Measurements from ENCODE around the gene RRH. TPM values are rescaled to one million over a fixed set of nuclear protein-coding genes. Genes with fewer than 3 reads are reported as not detected.
"Not testable (repeated sequence)": the region's sequence is repeated elsewhere in the genome, so short reads cannot be mapped to it uniquely, and the experiment has no call there.

Gene RRH
- total RNA-seq, 2 experiments from 2014 or later, result 0.21 TPM; not detected in 1

DNA sequence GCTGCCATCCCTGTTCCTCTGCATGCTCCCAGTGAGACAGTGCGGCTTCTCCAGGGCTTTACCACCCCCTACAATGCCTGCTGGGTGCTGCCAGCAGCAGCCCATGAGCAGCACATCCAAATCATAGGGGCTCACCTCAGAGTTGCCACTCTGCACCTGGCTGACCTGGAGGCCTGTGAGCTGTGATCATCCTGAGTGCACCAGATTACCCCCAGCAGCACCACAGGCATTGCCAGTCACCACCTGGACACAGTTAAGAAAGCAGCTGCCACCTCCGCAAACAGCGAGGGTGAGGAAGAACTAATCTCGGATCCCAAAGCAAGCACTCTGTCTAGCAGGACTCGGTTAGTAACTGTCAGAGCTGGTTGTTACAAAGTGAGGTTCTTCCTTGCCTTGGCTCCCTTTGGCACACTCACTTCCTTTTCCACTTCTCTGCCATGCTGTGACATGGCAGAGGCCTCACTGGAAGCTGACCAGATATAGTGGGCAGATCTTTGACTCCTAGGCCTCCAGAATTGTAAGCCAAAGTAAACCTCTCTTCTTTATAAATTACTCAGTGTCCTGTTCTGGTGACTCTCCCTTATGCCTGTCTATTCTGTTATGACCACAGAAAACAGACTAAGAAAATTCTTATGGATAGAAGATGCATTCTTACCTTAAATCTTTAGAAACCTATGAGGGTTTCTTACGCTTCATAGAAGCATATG is 45.3 kb downstream of the RRH start:
- Mint-ChIP-seq H3K4me1 (no peaks in the 10 kb centered on the region), H3K36me3 (ENCODE audit: low read depth) (no peaks in the 10 kb centered on the region), H3K27ac (no peak overlapping the region), H3K9me3 (ENCODE audit: low read depth) (no peaks in the 10 kb centered on the region), H3K4me3 (no peak overlapping the region), H3K27me3 (no peaks in the 10 kb centered on the region)
- intact Hi-C loops (cut with DNase I, micrococcal nuclease), result no loop called here
- ChIA-PET CTCF (interaction anchor here (1.6 kb wide), 1 partner anchor 9 kb away, joined by 5 read pairs; no protein-coding TSS in a partner anchor), POLR2A (no interaction called here)
- ATAC-seq (no peak), DNase-seq (no peak)

DNA sequence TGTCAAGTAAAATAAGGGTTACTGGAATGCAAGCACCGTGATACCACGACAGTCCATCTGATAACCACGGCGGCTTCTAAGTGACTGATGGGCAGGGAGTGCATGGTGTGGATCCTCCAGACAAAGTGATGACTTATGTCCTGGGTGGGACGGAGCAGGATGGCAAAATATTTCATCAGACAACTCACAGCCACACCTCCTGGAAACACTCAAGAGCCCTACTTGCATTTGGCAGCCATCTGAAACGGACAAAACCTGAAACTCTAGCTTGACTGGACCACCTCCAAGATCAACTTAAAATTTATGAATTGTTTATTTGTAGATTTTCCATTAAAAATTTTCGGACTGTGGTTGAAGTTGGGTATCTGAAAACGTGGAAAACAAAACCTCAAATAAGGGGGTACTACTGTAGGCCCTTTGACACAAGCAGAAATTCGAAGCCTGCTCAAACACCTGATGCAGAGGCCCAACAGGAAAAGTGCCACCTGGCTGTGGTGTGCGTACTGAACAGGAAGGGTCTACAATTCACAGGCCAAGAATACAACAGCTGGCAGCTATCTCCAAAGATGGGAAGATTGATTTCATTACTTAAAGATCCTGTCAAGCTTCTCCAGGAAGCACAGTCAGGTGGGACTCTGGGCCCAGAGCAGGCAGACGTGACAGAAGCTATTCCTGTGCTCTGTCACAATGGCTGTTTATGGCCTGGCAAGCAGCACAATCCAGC is 46.2 kb downstream of the RRH start:
- Mint-ChIP-seq H3K9me3 (ENCODE audit: low read depth) (no peaks in the 10 kb centered on the region), H3K4me1 (no peaks in the 10 kb centered on the region), H3K4me3 (no peak overlapping the region), H3K27me3 (no peaks in the 10 kb centered on the region), H3K36me3 (ENCODE audit: low read depth) (no peaks in the 10 kb centered on the region), H3K27ac (no peak overlapping the region)
- intact Hi-C loops (cut with DNase I, micrococcal nuclease), result no loop called here
- no peak for ATAC-seq
- POLR2A ChIA-PET, result no interaction called here
- CTCF ChIA-PET, result no interaction called here
- no peak for DNase-seq

GRCh38 chr4:109875106-109875505 is 47.3 kb downstream of the RRH start:
- no peaks in the 10 kb centered on the region for H3K4me1 Mint-ChIP-seq
- ChIA-PET CTCF (interaction anchor here (0.7 kb wide), 1 partner anchor 642 kb away, joined by 3 read pairs; no protein-coding TSS in a partner anchor), POLR2A (no interaction called here)
- no peaks in the 10 kb centered on the region for H3K36me3 Mint-ChIP-seq (ENCODE audit: low read depth)
- no peak overlapping the region for H3K27ac Mint-ChIP-seq
- H3K4me3 Mint-ChIP-seq, result no peak overlapping the region
- intact Hi-C loops (cut with DNase I, micrococcal nuclease), result no loop called here
- no peaks in the 10 kb centered on the region for H3K9me3 Mint-ChIP-seq (ENCODE audit: low read depth)
- ATAC-seq (no peak), DNase-seq (no peak)
- peaks cover 2% of the 10 kb centered on the region for H3K27me3 Mint-ChIP-seq

DNA sequence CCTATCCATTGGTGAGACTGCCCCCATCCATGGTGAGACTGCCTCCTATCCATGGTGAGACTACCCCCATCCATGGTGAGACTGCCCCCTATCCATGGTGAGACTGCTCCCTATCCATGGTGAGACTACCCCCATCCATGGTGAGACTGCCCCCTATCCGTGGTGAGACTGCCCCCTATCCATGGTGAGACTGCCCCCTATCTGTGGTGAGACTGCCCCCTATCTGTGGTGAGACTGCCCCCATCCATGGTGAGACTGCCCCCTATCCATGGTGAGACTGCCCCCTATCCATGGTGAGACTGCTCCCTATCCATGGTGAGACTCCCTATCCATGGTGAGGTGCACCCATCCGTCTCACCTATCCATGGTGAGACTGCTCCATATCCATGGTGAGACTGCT is 47.8 kb downstream of the RRH start:
- ATAC-seq; POLR2A ChIA-PET; H3K4me1 Mint-ChIP-seq; H3K36me3 Mint-ChIP-seq (ENCODE audit: low read depth); H3K27me3 Mint-ChIP-seq; intact Hi-C loops (cut with DNase I, micrococcal nuclease); H3K9me3 Mint-ChIP-seq (ENCODE audit: low read depth); H3K4me3 Mint-ChIP-seq; H3K27ac Mint-ChIP-seq; CTCF ChIA-PET; DNase-seq: not testable (repeated sequence)

DNA sequence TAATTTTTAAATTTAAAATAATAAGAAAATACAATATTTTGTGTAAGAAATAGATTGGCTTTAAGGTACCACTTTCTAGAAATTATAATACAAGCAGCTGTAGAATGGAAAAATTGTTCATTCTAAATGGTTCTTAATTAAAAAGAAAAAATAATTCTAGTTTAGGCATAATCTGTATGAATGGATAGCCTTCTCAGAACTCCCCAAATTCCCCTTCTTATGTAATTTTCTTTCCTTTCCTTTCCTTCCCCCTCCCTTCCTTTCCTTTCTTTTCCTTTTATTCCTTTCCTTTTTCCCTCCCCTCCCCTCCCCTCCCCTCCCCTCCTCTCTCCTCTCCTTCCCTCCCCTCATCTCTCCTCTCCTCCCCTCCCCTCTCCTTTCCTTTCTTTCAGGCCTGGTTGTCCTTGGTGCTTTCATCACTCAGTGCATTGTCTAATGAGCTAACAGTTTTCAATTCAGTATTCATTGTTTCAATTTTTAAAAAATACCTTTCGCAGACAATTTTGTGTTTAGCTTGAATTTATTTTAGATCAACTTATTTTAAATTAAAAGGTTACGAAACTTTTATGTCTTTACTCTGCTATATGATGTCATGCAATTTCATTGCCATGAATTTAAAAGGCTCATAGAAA is 49.0 kb downstream of the RRH start:
- Mint-ChIP-seq H3K36me3 (ENCODE audit: low read depth) (no peaks in the 10 kb centered on the region), H3K27ac (no peak overlapping the region), H3K4me3 (no peak overlapping the region), H3K4me1 (no peaks in the 10 kb centered on the region), H3K9me3 (ENCODE audit: low read depth) (no peaks in the 10 kb centered on the region), H3K27me3 (peaks cover 4% of the 10 kb centered on the region)
- intact Hi-C loops (cut with DNase I, micrococcal nuclease), result no loop called here
- CTCF ChIA-PET, result interaction anchor here (0.6 kb wide), 2 partner anchors 71 to 165 kb away, joined by 3 to 4 read pairs; no protein-coding TSS in a partner anchor
- ATAC-seq, result no peak
- POLR2A ChIA-PET, result no interaction called here
- DNase-seq, result no peak

DNA sequence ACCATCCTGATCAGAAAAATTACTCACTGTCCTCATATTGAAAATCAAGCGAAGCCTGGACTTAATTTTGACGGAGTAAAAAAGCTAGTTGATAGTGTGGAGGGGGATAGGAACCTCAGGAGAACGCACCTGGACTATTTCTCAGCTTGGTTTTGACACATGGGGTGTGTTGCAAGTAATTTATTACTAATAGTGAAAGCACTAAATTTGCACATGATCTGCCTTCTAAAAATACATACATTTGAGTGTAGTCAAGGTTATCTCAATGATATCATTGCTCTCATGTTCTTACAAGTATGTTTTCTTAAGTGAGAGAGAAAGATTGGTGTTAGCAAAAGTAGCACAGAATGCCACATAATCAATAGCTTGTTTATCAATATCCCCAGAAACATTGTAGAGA is 49.6 kb downstream of the RRH start:
- Mint-ChIP-seq H3K27me3 (peaks cover 4% of the 10 kb centered on the region), H3K27ac (no peak overlapping the region), H3K36me3 (ENCODE audit: low read depth) (no peaks in the 10 kb centered on the region), H3K9me3 (ENCODE audit: low read depth) (no peaks in the 10 kb centered on the region), H3K4me3 (no peak overlapping the region), H3K4me1 (no peaks in the 10 kb centered on the region)
- intact Hi-C loops (cut with DNase I, micrococcal nuclease), result no loop called here
- ATAC-seq, result no peak
- POLR2A ChIA-PET, result no interaction called here
- DNase-seq, result no peak
- CTCF ChIA-PET, result interaction anchor here (0.6 to 1.1 kb wide), 2 partner anchors 10 to 141 kb away, joined by 3 to 4 read pairs; no protein-coding TSS in a partner anchor

DNA sequence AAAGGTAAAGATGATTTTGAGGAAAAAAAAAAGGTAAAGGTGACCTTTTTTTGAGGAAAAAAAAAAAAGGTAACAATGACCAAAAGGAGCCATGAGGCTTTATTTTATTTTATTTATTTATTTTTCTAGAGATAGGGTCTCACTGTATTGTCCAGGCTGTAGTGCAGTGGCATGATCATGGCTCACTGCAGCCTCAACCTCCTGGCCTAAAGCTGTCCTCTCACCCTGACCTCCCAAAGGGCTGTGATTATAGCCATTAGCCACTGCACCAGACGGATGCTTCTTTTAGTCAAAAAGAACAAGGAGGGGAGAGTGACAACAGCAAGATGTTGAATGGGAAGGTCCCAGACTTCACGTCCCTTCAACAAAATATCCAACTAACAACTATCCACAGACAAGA is 50.6 kb downstream of the RRH start:
- Mint-ChIP-seq H3K4me1 (no peaks in the 10 kb centered on the region), H3K4me3 (no peak overlapping the region), H3K36me3 (ENCODE audit: low read depth) (no peaks in the 10 kb centered on the region), H3K27ac (no peak overlapping the region), H3K27me3 (peaks cover 4% of the 10 kb centered on the region), H3K9me3 (ENCODE audit: low read depth) (no peaks in the 10 kb centered on the region)
- ATAC-seq (no peak), DNase-seq (no peak)
- POLR2A ChIA-PET, result no interaction called here
- intact Hi-C loops (cut with DNase I, micrococcal nuclease), result no loop called here
- CTCF ChIA-PET, result interaction anchor here (1.1 kb wide), 1 partner anchor 11 kb away, joined by 4 read pairs; no protein-coding TSS in a partner anchor

GRCh38 chr4:109879081-109879480 is 51.3 kb downstream of the RRH start:
- no peak for DNase-seq
- H3K27me3 Mint-ChIP-seq, result peaks cover 4% of the 10 kb centered on the region
- POLR2A ChIA-PET, result no interaction called here
- no peak overlapping the region for H3K27ac Mint-ChIP-seq
- no peaks in the 10 kb centered on the region for H3K4me1 Mint-ChIP-seq
- H3K9me3 Mint-ChIP-seq (ENCODE audit: low read depth), result no peaks in the 10 kb centered on the region
- CTCF ChIA-PET, result interaction anchor here (1.0 kb wide), 1 partner anchor 99 kb away, joined by 3 read pairs; no protein-coding TSS in a partner anchor
- no peaks in the 10 kb centered on the region for H3K36me3 Mint-ChIP-seq (ENCODE audit: low read depth)
- intact Hi-C loops (cut with DNase I, micrococcal nuclease), result no loop called here
- no peak overlapping the region for H3K4me3 Mint-ChIP-seq
- ATAC-seq, result no peak

DNA sequence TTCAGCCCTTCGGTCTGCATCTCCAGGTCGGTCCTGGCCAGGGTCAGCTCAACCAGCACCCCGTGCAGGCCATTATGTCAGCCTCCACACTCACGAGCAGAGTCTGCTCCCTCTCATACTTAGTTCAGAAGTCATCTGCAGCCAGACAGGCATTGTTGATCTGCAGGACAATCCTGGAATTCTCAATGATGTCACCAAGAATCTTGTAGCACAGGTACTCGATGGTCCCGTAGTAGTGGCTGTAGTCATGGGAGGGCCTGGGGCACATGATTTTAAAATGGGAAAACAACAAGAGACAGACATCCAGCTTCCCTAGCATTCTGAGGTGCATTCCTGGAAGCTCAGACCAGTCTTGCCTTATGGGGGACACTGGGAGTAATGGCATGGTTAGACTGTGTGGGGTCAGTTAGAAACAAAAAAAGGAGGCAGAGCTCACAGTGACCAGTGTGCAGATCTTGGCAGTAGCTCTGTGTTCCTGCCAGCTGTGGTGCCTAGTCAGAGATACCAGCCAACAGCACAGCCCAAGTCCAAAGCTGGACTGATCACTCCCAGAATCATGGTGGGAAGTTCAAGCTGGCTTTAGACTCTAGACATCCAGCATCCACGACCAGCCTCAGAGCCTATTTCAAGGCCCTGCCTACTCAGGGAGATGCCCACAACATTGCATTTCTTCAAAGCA is 52.0 kb downstream of the RRH start:
- H3K4me1 Mint-ChIP-seq, result no peaks in the 10 kb centered on the region
- H3K4me3 Mint-ChIP-seq, result no peak overlapping the region
- no peak overlapping the region for H3K27ac Mint-ChIP-seq
- no peaks in the 10 kb centered on the region for H3K9me3 Mint-ChIP-seq (ENCODE audit: low read depth)
- intact Hi-C loops (cut with DNase I, micrococcal nuclease), result loop anchor here in 1 of 2 experiments (5.0 kb wide), 1 partner anchor 98 kb away; no protein-coding TSS in a partner anchor
- CTCF ChIA-PET, result interaction anchor here (1.0 kb wide), 1 partner anchor 98 kb away, joined by 3 read pairs; no protein-coding TSS in a partner anchor
- POLR2A ChIA-PET, result no interaction called here
- no peaks in the 10 kb centered on the region for H3K36me3 Mint-ChIP-seq (ENCODE audit: low read depth)
- peaks cover 4% of the 10 kb centered on the region for H3K27me3 Mint-ChIP-seq
- DNase-seq, result no peak
- ATAC-seq, result no peak

- ChIA-PET POLR2A (no interaction called here), CTCF (no interaction called here)
- ATAC-seq (no peak), DNase-seq (no peak)
- H3K4me1 Mint-ChIP-seq, result no peaks in the 10 kb centered on the region
- intact Hi-C loops (cut with DNase I, micrococcal nuclease), result no loop called here
- no peaks in the 10 kb centered on the region for H3K9me3 Mint-ChIP-seq (ENCODE audit: low read depth)
- no peak overlapping the region for H3K27ac Mint-ChIP-seq
- H3K27me3 Mint-ChIP-seq, result no peaks in the 10 kb centered on the region
- no peak overlapping the region for H3K4me3 Mint-ChIP-seq
- H3K36me3 Mint-ChIP-seq (ENCODE audit: low read depth), result no peaks in the 10 kb centered on the region
These were observed 58.5 kb downstream of the RRH start for GRCh38 chr4:109886303-109886702.

DNA sequence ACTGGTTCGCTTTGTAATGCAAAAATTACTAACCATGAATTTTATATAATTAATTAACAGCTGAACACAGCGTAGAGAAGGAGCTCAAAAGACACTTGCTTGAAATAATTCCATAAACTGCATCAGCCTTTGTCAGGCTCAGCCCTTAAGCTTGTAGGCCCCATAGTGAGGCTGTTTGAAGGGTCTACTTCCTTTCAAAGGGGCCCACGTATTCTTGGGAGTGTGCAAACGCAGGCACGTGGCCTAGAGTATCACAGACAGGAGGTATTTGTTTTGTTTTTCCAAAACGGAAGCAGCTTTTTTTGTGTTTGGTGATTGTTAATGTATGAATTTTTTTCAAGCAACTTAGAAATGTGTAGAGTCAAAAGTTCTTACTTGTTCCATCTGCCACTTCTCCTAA is 59.3 kb downstream of the RRH start:
- H3K9me3 Mint-ChIP-seq (ENCODE audit: low read depth), result no peaks in the 10 kb centered on the region
- intact Hi-C loops (cut with DNase I, micrococcal nuclease), result no loop called here
- no peaks in the 10 kb centered on the region for H3K4me1 Mint-ChIP-seq
- ChIA-PET POLR2A (interaction anchor here (0.6 kb wide), 1 partner anchor 297 kb away, joined by 3 read pairs; no protein-coding TSS in a partner anchor), CTCF (interaction anchor here (0.9 kb wide), 1 partner anchor 15 kb away, joined by 3 read pairs; no protein-coding TSS in a partner anchor)
- no peak for DNase-seq
- no peaks in the 10 kb centered on the region for H3K36me3 Mint-ChIP-seq (ENCODE audit: low read depth)
- ATAC-seq, result no peak
- H3K27me3 Mint-ChIP-seq, result no peaks in the 10 kb centered on the region
- no peak overlapping the region for H3K27ac Mint-ChIP-seq
- no peak overlapping the region for H3K4me3 Mint-ChIP-seq

Data from activated CD4-positive, alpha-beta T cell treated with anti-CD3 and anti-CD28 coated beads for 36 hours (primary cell).